ENCODE results near the gene CHTF8.
"Not testable (repeated sequence)": the region's sequence is repeated elsewhere in the genome, so short reads cannot be mapped to it uniquely, and the experiment has no call there.

CHTF8 gene

GRCh38 chr16:69145658-69146057, 13.3 kb upstream of the CHTF8 start:
- no peaks in the 10 kb centered on the region for H3K9me3 ChIP-seq (ENCODE audit: insufficient read depth, low read length)
- H3K79me2 ChIP-seq (ENCODE audit: low read length): peaks cover 37% of the 10 kb centered on the region

GRCh38 chr16:69143116-69143515, 10.7 kb upstream of the CHTF8 start:
- Histone ChIP-seq H3K79me2 (ENCODE audit: low read length) (peaks cover 48% of the 10 kb centered on the region), H2AFZ (ENCODE audit: low read depth, low read length) (no peak overlapping the region), H3K4me3 (ENCODE audit: low read length) (no peak overlapping the region), H3K36me3 (replicated peaks; ENCODE audit: low read depth, low read length) (peaks cover 55% of the 10 kb centered on the region), H3K4me2 (ENCODE audit: low read length) (no peak overlapping the region), H3K9ac (ENCODE audit: low read length) (no peak overlapping the region), H3K4me1 (ENCODE audit: low read length) (no peaks in the 10 kb centered on the region), H4K20me1 (ENCODE audit: insufficient read depth, low read length) (no peaks in the 10 kb centered on the region), H3K27ac (ENCODE audit: low read length) (no peak overlapping the region), H3K9me3 (ENCODE audit: insufficient read depth, low read length) (no peaks in the 10 kb centered on the region), H3K27me3 (ENCODE audit: low read depth, low read length) (no peaks in the 10 kb centered on the region)
- TF ChIP-seq EZH2phosphoT487 (IDR thresholded peaks at IDR 0.05; ENCODE audit: low read depth): no peak
- no peak for TF ChIP-seq CTCF (IDR thresholded peaks at IDR 0.05; ENCODE audit: low read depth, low read length)

More at GRCh38 chr16:69145658-69146057, 13.3 kb upstream of the CHTF8 start:
- no peak overlapping the region for H3K4me3 ChIP-seq (ENCODE audit: low read length)
- no peak for TF ChIP-seq EZH2phosphoT487 (IDR thresholded peaks at IDR 0.05; ENCODE audit: low read depth)
- no peak for TF ChIP-seq CTCF (IDR thresholded peaks at IDR 0.05; ENCODE audit: low read depth, low read length)
- H3K4me1 ChIP-seq (ENCODE audit: low read length): no peaks in the 10 kb centered on the region
- no peak overlapping the region for H3K27ac ChIP-seq (ENCODE audit: low read length)
- H2AFZ ChIP-seq (ENCODE audit: low read depth, low read length): no peak overlapping the region
- H3K27me3 ChIP-seq (ENCODE audit: low read depth, low read length): no peaks in the 10 kb centered on the region
- peaks cover 47% of the 10 kb centered on the region for H3K36me3 ChIP-seq (replicated peaks; ENCODE audit: low read depth, low read length)
- no peaks in the 10 kb centered on the region for H4K20me1 ChIP-seq (ENCODE audit: insufficient read depth, low read length)
- H3K9ac ChIP-seq (ENCODE audit: low read length): no peak overlapping the region
- no peak overlapping the region for H3K4me2 ChIP-seq (ENCODE audit: low read length)

- Histone ChIP-seq H3K4me1 (ENCODE audit: low read length) (no peaks in the 10 kb centered on the region), H3K79me2 (ENCODE audit: low read length) (peaks cover 55% of the 10 kb centered on the region), H3K9ac (ENCODE audit: low read length) (no peak overlapping the region), H4K20me1 (ENCODE audit: insufficient read depth, low read length) (no peaks in the 10 kb centered on the region), H3K4me2 (ENCODE audit: low read length) (no peak overlapping the region), H2AFZ (ENCODE audit: low read depth, low read length) (no peak overlapping the region), H3K9me3 (ENCODE audit: insufficient read depth, low read length) (no peaks in the 10 kb centered on the region), H3K4me3 (ENCODE audit: low read length) (no peak overlapping the region), H3K27me3 (ENCODE audit: low read depth, low read length) (no peaks in the 10 kb centered on the region), H3K27ac (ENCODE audit: low read length) (no peak overlapping the region), H3K36me3 (replicated peaks; ENCODE audit: low read depth, low read length) (peaks cover 63% of the 10 kb centered on the region)
- TF ChIP-seq CTCF (IDR thresholded peaks at IDR 0.05; ENCODE audit: low read depth, low read length): no peak
- TF ChIP-seq EZH2phosphoT487 (IDR thresholded peaks at IDR 0.05; ENCODE audit: low read depth): no peak
These were observed 9.5 kb upstream of the CHTF8 start for GRCh38 chr16:69141936-69142335.

- no peak for TF ChIP-seq EZH2phosphoT487 (IDR thresholded peaks at IDR 0.05; ENCODE audit: low read depth)
- no peak for TF ChIP-seq CTCF (IDR thresholded peaks at IDR 0.05; ENCODE audit: low read depth, low read length)
- no peak overlapping the region for H3K4me2 ChIP-seq (ENCODE audit: low read length)
- H3K79me2 ChIP-seq (ENCODE audit: low read length): peaks cover 60% of the 10 kb centered on the region
- no peak overlapping the region for H3K9ac ChIP-seq (ENCODE audit: low read length)
- H2AFZ ChIP-seq (ENCODE audit: low read depth, low read length): no peak overlapping the region
- H3K4me3 ChIP-seq (ENCODE audit: low read length): no peak overlapping the region
- H3K27ac ChIP-seq (ENCODE audit: low read length): no peak overlapping the region
- H3K4me1 ChIP-seq (ENCODE audit: low read length): no peaks in the 10 kb centered on the region
- no peaks in the 10 kb centered on the region for H3K27me3 ChIP-seq (ENCODE audit: low read depth, low read length)
- peaks cover 61% of the 10 kb centered on the region for H3K36me3 ChIP-seq (replicated peaks; ENCODE audit: low read depth, low read length)
- no peaks in the 10 kb centered on the region for H4K20me1 ChIP-seq (ENCODE audit: insufficient read depth, low read length)
- no peaks in the 10 kb centered on the region for H3K9me3 ChIP-seq (ENCODE audit: insufficient read depth, low read length)
These were observed 8.6 kb upstream of the CHTF8 start for GRCh38 chr16:69141014-69141413.

GRCh38 chr16:69139464-69139863, 7.1 kb upstream of the CHTF8 start:
- not testable (repeated sequence) for H2AFZ ChIP-seq (ENCODE audit: low read depth, low read length); H4K20me1 ChIP-seq (ENCODE audit: insufficient read depth, low read length); H3K9me3 ChIP-seq (ENCODE audit: insufficient read depth, low read length); H3K27me3 ChIP-seq (ENCODE audit: low read depth, low read length); H3K4me3 ChIP-seq (ENCODE audit: low read length); H3K4me1 ChIP-seq (ENCODE audit: low read length); H3K27ac ChIP-seq (ENCODE audit: low read length); H3K9ac ChIP-seq (ENCODE audit: low read length); H3K4me2 ChIP-seq (ENCODE audit: low read length)
- peaks cover 57% of the 10 kb centered on the region for H3K36me3 ChIP-seq (replicated peaks; ENCODE audit: low read depth, low read length)
- H3K79me2 ChIP-seq (ENCODE audit: low read length): peaks cover 70% of the 10 kb centered on the region
